Body of pancreas (tissue), 4 donors: ENCODE measurements around the gene CD3D. TPM values are rescaled to one million over a fixed set of nuclear protein-coding genes. Genes with fewer than 3 reads are reported as not detected.

Experiments used
- ATAC-seq: fragments of 150-250 bp; one replicate; pipeline ENCODE4 v1.9.1; 2016
- DNase-seq, 4 donors: peaks; one replicate each; pipeline ENCODE4 v3.0.0-alpha.2; 2019
- H3K27ac ChIP-seq, 4 donors: fragments of 200-600 bp; sonication (generic); 1 replicate in 3 of 4; 2 replicates in 1 of 4; pipeline versions ENCODE4 v1.5.1 to v1.6.1; 2016 to 2019; ENCODE audit warnings: mild to moderate bottlenecking in 1 of 4, mixed read lengths in 1 of 4, moderate library complexity in 1 of 4
- H3K27me3 ChIP-seq, 2 donors: fragments of 200-600 bp; sonication (generic); one replicate each; pipeline ENCODE4 v1.6.0; 2016; ENCODE audit warnings: mild to moderate bottlenecking in 1 of 2
- H3K36me3 ChIP-seq, 2 donors: fragments of 200-600 bp; sonication (generic); replicated peaks in 1 of 2; 2 replicates each; pipeline ENCODE4 v1.5.1; 2016; ENCODE audit warnings: low read depth in 2 of 2; ENCODE audit not compliant: insufficient read depth in 1 of 2
- H3K4me1 ChIP-seq: fragments of 200-600 bp; sonication (generic); one replicate; pipeline ENCODE4 v1.6.0; 2016
- H3K4me3 ChIP-seq, 2 donors: fragments of 200-600 bp; sonication (generic); 1 replicate in 1 of 2; 2 replicates in 1 of 2; pipeline ENCODE4 v1.5.1; 2016 to 2019
- H3K9me3 ChIP-seq, 3 donors: fragments of 200-600 bp; sonication (generic); 1 replicate in 2 of 3; 2 replicates in 1 of 3; pipeline ENCODE4 v1.5.1; 2016
- POLR2A ChIP-seq, 3 donors: fragments of 450-650 bp; IDR thresholded peaks; one replicate each; pipeline ENCODE4 v1.6.1; 2016; ENCODE audit warnings: antibody characterized with exemption in 3 of 3, mild to moderate bottlenecking in 2 of 3
- WGBS, 2 donors: methylation state at CpG; one replicate each; pipeline ENCODE4 v1.1.5; 2017; 5-methylcytosine and 5-hydroxymethylcytosine counted together
- intact Hi-C: fragments of 100-400 bp; cut with DNase I; formaldehyde crosslinking; loops from one replicate; pipeline ENCODE4 v1.15.1; 2023
- total RNA-seq, 2 donors: library from RNA; depleted of rRNA; stranded (reverse); fragments of >200 nt; gene quantifications; one replicate each; pipeline ENCODE4 v1.1.0, GENCODE V29; 2016
- TF ChIP-seq, protein P1 (sequence below), 7 experiments: fragments of 450-650 bp in 4 of 7; fragments of 200-600 bp in 3 of 7; sonication (generic) in 3 of 7; IDR thresholded peaks; one replicate each; pipeline ENCODE4 v1.5.1; 2016 to 2019; ENCODE audit warnings: antibody characterized with exemption in 7 of 7

CD3D gene
- total RNA-seq = 1 to 10 TPM in 1 of 2 donors, not detected in 1; 1.6 TPM

DNA sequence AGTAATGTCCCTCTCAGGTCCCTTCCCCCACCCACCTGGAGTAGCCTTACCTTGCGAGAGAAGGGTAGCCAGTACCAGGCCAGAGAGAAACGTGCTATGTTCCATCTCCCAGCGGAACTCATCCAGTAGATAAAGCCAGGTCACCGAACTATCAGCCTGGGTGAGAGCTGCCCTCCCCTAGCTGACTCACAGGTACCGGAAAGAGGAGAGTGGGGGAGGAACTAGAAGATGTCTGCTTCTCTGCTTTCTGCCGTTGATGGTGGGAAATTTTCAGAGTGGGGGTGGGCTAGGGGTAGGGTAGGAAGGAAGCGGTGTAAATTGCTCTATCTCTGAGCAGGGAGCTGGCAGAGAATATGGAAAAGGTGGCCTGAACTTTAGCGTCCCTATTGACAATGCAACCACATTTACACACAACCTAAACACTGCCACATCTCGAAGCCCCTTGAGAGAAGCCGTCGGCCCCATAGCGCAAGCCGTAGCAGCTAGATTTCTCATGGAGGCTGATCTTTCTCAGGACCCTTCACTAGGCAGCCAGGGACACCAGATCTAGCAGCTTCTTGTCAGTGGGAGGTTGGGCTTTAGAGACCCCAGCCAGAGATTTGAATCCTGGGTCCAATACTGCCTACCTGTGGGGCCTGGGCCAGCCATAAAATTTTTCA, at the start of gene CD3D:
TSS of gene CD3D (minus strand) at position 203 of the 659 bp plus-strand sequence. CDS start at position 105, 98 bp downstream.
- no peak for TF ChIP-seq POLR2A (IDR thresholded peaks at IDR 0.05)
- TF ChIP-seq, protein P1, sequence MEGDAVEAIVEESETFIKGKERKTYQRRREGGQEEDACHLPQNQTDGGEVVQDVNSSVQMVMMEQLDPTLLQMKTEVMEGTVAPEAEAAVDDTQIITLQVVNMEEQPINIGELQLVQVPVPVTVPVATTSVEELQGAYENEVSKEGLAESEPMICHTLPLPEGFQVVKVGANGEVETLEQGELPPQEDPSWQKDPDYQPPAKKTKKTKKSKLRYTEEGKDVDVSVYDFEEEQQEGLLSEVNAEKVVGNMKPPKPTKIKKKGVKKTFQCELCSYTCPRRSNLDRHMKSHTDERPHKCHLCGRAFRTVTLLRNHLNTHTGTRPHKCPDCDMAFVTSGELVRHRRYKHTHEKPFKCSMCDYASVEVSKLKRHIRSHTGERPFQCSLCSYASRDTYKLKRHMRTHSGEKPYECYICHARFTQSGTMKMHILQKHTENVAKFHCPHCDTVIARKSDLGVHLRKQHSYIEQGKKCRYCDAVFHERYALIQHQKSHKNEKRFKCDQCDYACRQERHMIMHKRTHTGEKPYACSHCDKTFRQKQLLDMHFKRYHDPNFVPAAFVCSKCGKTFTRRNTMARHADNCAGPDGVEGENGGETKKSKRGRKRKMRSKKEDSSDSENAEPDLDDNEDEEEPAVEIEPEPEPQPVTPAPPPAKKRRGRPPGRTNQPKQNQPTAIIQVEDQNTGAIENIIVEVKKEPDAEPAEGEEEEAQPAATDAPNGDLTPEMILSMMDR (IDR thresholded peaks at IDR 0.05) = no peak
- Histone ChIP-seq H3K36me3 (no peaks in the 10 kb centered on the region), H3K4me1 (no peaks in the 10 kb centered on the region), H3K27me3 (no peaks in the 10 kb centered on the region), H3K27ac (no peak within 1 kb of the TSS), H3K9me3 (no peaks in the 10 kb centered on the region), H3K4me3 (no peak within 1 kb of the TSS)
- DNase-seq (no peak), ATAC-seq (no peak)
- intact Hi-C loops = no loop called here
- WGBS, 2 donors = 78 to 80% methylated on average over 12 to 13 of the region's 13 CpGs

DNA sequence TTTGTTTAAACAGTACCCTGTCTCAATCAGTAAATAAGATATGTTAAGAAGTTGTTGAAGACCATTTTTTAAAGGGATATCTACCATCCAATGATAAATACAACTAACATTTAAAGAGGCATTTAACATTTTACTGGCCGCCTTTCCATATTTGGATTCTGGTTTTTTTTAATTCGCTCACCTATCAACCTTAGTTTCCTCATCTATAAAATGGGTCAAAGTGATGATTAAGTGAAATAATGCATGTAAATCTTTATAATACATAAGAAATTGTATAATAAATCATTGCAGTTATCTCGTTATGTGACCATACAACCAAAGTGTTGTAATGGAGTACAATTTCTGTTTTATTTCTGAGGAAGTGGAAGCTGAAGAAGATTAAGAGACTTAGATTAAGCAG, 41.2 kb upstream of the CD3D start:
- no peak for TF ChIP-seq POLR2A (IDR thresholded peaks at IDR 0.05)
- TF ChIP-seq, protein P1 (IDR thresholded peaks at IDR 0.05) = no peak
- intact Hi-C loops = no loop called here

GRCh38 chr11:118382954-118383353, 40.4 kb upstream of the CD3D start:
- intact Hi-C loops = no loop called here
- no peaks in the 10 kb centered on the region for H3K9me3 ChIP-seq
- H3K36me3 ChIP-seq = peaks cover 26 to 71% of the 10 kb centered on the region in 2 donors
- H3K4me3 ChIP-seq = no peak overlapping the region
- ATAC-seq = no peak
- no peaks in the 10 kb centered on the region for H3K4me1 ChIP-seq
- no peak for TF ChIP-seq POLR2A (IDR thresholded peaks at IDR 0.05)
- TF ChIP-seq, protein P1 (IDR thresholded peaks at IDR 0.05) = no peak
- WGBS, 2 donors = 66 to 83% methylated on average over 3 of the region's 3 CpGs
- no peak overlapping the region for H3K27ac ChIP-seq
- no peak for DNase-seq
- H3K27me3 ChIP-seq = no peaks in the 10 kb centered on the region

More for the DNA sequence above, 41.2 kb upstream of the CD3D start:
- H3K4me1 ChIP-seq = no peaks in the 10 kb centered on the region
- WGBS, 2 donors = 94% methylated on average over 3 of the region's 3 CpGs
- H3K36me3 ChIP-seq = peaks cover 26 to 71% of the 10 kb centered on the region in 2 donors
- no peaks in the 10 kb centered on the region for H3K27me3 ChIP-seq
- H3K27ac ChIP-seq = no peak overlapping the region
- no peak for ATAC-seq
- H3K9me3 ChIP-seq = no peaks in the 10 kb centered on the region
- DNase-seq = no peak
- H3K4me3 ChIP-seq = no peak overlapping the region

GRCh38 chr11:118380571-118380970, 38.1 kb upstream of the CD3D start:
- TF ChIP-seq, protein P1 (IDR thresholded peaks at IDR 0.05) = no peak
- no peak for TF ChIP-seq POLR2A (IDR thresholded peaks at IDR 0.05)
- DNase-seq = no peak
- Histone ChIP-seq H3K9me3 (no peaks in the 10 kb centered on the region), H3K27ac (no peak overlapping the region), H3K4me3 (no peak overlapping the region), H3K36me3 (peaks cover 16 to 67% of the 10 kb centered on the region in 2 donors), H3K4me1 (no peaks in the 10 kb centered on the region), H3K27me3 (no peaks in the 10 kb centered on the region)
- intact Hi-C loops = no loop called here
- ATAC-seq = no peak

DNA sequence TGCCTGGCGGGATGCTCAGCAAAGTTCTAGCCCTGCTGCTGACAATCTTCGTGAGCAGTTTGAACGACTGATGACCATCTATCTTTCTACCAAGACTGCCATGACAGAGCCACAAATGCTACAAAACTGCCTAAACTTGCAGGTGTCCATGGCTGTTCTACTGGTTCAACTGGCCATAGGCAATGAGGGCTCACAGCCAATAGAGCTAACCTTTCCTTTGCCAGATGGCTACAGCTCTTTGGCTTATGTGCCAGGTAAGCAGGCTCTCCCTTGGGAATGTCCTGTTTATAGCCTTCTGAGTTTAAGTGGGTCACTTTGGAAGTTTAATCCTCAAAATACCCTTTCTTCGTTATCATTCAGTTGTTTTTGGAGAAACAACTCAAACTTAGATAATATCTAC, 37.0 kb upstream of the CD3D start:
- 85 to 86% methylated on average over 4 of the region's 4 CpGs for WGBS, 2 donors
- ATAC-seq (no peak), DNase-seq (no peak)
- no peak overlapping the region for H3K4me3 ChIP-seq
- no peaks in the 10 kb centered on the region for H3K9me3 ChIP-seq
- H3K27ac ChIP-seq = no peak overlapping the region
- no peaks in the 10 kb centered on the region for H3K27me3 ChIP-seq
- peaks cover 14 to 66% of the 10 kb centered on the region in 2 donors for H3K36me3 ChIP-seq
- intact Hi-C loops = no loop called here
- TF ChIP-seq POLR2A (IDR thresholded peaks at IDR 0.05) = no peak
- TF ChIP-seq, protein P1 (IDR thresholded peaks at IDR 0.05) = no peak
- H3K4me1 ChIP-seq = no peaks in the 10 kb centered on the region
